Measurements from ENCODE around the gene SCRN3. TPM values are rescaled to one million over a fixed set of nuclear protein-coding genes. Genes with fewer than 3 reads are reported as not detected.
A peak's percentile ranks its signal among the peaks of the same experiment; 100 is the strongest.
"Not testable (repeated sequence)": the region's sequence is repeated elsewhere in the genome, so short reads cannot be mapped to it uniquely, and the experiment has no call there.

Gene SCRN3
- total RNA-seq, 1 donor from 2014 or later, result 18.0 TPM

- Mint-ChIP-seq H3K9me3 (ENCODE audit: low read depth) (no peaks in the 10 kb centered on the region), H3K27ac (peak overlapping the region; percentile 71), H3K4me3 (ENCODE audit: low read depth) (no peak overlapping the region), H3K27me3 (no peaks in the 10 kb centered on the region), H3K4me1 (ENCODE audit: low read depth) (no peaks in the 10 kb centered on the region), H3K36me3 (ENCODE audit: insufficient read depth) (peaks cover 15% of the 10 kb centered on the region)
- DNase-seq (ENCODE audit: low spot score, unreplicated experiment), result no peak
- TF ChIP-seq, protein P1, sequence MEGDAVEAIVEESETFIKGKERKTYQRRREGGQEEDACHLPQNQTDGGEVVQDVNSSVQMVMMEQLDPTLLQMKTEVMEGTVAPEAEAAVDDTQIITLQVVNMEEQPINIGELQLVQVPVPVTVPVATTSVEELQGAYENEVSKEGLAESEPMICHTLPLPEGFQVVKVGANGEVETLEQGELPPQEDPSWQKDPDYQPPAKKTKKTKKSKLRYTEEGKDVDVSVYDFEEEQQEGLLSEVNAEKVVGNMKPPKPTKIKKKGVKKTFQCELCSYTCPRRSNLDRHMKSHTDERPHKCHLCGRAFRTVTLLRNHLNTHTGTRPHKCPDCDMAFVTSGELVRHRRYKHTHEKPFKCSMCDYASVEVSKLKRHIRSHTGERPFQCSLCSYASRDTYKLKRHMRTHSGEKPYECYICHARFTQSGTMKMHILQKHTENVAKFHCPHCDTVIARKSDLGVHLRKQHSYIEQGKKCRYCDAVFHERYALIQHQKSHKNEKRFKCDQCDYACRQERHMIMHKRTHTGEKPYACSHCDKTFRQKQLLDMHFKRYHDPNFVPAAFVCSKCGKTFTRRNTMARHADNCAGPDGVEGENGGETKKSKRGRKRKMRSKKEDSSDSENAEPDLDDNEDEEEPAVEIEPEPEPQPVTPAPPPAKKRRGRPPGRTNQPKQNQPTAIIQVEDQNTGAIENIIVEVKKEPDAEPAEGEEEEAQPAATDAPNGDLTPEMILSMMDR (IDR thresholded peaks at IDR 0.05; ENCODE audit: unreplicated experiment), result no peak
These were observed 39.2 kb upstream of the SCRN3 start for GRCh38 chr2:174356347-174356746.

DNA sequence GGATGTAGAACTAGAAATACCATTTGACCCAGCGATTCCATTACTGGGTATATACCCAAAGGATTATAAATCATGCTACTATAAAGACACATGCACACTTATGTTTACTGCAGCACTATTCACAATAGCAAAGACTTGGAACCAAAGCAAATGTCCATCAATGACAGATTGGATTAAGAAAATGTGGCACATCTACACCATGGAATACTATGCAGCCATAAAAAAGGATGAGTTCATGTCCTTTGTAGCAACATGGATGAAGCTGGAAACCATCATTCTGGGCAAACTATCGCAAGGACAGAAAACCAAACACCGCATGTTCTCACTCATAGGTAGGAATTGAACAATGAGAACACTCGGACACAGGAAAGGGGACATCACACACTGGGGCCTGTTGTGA lies 35.9 kb upstream of the SCRN3 start:
- H3K36me3 Mint-ChIP-seq (ENCODE audit: insufficient read depth), result peaks cover 33% of the 10 kb centered on the region
- not testable (repeated sequence) for H3K27me3 Mint-ChIP-seq; H3K27ac Mint-ChIP-seq; DNase-seq (ENCODE audit: low spot score, unreplicated experiment); H3K4me1 Mint-ChIP-seq (ENCODE audit: low read depth); H3K4me3 Mint-ChIP-seq (ENCODE audit: low read depth)
- H3K9me3 Mint-ChIP-seq (ENCODE audit: low read depth), result peaks cover 15% of the 10 kb centered on the region

DNA sequence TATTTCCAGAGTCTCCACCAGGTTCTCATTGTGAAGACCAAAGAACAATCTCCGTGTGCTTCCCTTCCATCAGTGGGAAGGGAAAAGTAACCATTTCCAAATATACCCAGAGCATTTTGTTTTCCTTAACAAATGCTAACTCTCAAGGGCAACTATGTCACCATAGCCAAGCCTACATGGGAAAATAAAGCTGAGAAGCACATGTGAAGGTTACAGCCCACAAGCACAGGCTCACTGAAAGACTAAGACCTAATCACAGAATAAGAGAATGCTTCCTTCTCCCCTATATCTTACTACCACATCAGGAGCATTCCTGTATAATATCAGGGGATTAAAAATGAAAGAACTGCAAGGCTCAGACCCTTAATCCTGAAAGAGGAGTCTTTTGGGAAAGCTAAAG lies 32.6 kb upstream of the SCRN3 start:
- peaks cover 59% of the 10 kb centered on the region for H3K36me3 Mint-ChIP-seq (ENCODE audit: insufficient read depth)
- H3K9me3 Mint-ChIP-seq (ENCODE audit: low read depth), result peaks cover 35% of the 10 kb centered on the region
- no peak overlapping the region for H3K27ac Mint-ChIP-seq
- DNase-seq (ENCODE audit: low spot score, unreplicated experiment), result no peak
- H3K4me1 Mint-ChIP-seq (ENCODE audit: low read depth), result no peaks in the 10 kb centered on the region
- no peaks in the 10 kb centered on the region for H3K27me3 Mint-ChIP-seq
- H3K4me3 Mint-ChIP-seq (ENCODE audit: low read depth), result no peak overlapping the region
- TF ChIP-seq, protein P1 (IDR thresholded peaks at IDR 0.05; ENCODE audit: unreplicated experiment), result no peak

- not testable (repeated sequence) for H3K4me3 Mint-ChIP-seq (ENCODE audit: low read depth); H3K27me3 Mint-ChIP-seq; H3K4me1 Mint-ChIP-seq (ENCODE audit: low read depth); DNase-seq (ENCODE audit: low spot score, unreplicated experiment); H3K27ac Mint-ChIP-seq
- peaks cover 62% of the 10 kb centered on the region for H3K36me3 Mint-ChIP-seq (ENCODE audit: insufficient read depth)
- H3K9me3 Mint-ChIP-seq (ENCODE audit: low read depth), result peaks cover 35% of the 10 kb centered on the region
These were observed 31.9 kb upstream of the SCRN3 start for GRCh38 chr2:174363492-174364225.

- Mint-ChIP-seq H3K4me1 (ENCODE audit: low read depth) (no peaks in the 10 kb centered on the region), H3K36me3 (ENCODE audit: insufficient read depth) (peaks cover 62% of the 10 kb centered on the region), H3K9me3 (ENCODE audit: low read depth) (peaks cover 35% of the 10 kb centered on the region), H3K4me3 (ENCODE audit: low read depth) (no peak overlapping the region), H3K27ac (no peak overlapping the region), H3K27me3 (no peaks in the 10 kb centered on the region)
- DNase-seq (ENCODE audit: low spot score, unreplicated experiment), result no peak
- TF ChIP-seq, protein P1 (IDR thresholded peaks at IDR 0.05; ENCODE audit: unreplicated experiment), result no peak
These were observed 30.9 kb upstream of the SCRN3 start for GRCh38 chr2:174364628-174365027.

GRCh38 chr2:174365571-174365970 lies 30.0 kb upstream of the SCRN3 start:
- DNase-seq (ENCODE audit: low spot score, unreplicated experiment), result no peak
- Mint-ChIP-seq H3K9me3 (ENCODE audit: low read depth) (peaks cover 35% of the 10 kb centered on the region), H3K27me3 (no peaks in the 10 kb centered on the region), H3K36me3 (ENCODE audit: insufficient read depth) (peaks cover 60% of the 10 kb centered on the region), H3K4me3 (ENCODE audit: low read depth) (no peak overlapping the region), H3K4me1 (ENCODE audit: low read depth) (no peaks in the 10 kb centered on the region), H3K27ac (no peak overlapping the region)
- TF ChIP-seq, protein P1 (IDR thresholded peaks at IDR 0.05; ENCODE audit: unreplicated experiment), result no peak
